Measurements from ENCODE around the gene SH3PXD2B.

- TF ChIP-seq CHD1 (IDR thresholded peaks at IDR 0.05; ENCODE audit: low read depth, low read length) (no peak), SRF (IDR thresholded peaks at IDR 0.05; ENCODE audit: low read depth in 2 of 2, low read length in 2 of 2) (no peak), SIN3A (IDR thresholded peaks at IDR 0.05; ENCODE audit: low read depth, low read length) (no peak), CTCF (IDR thresholded peaks at IDR 0.05 in 2 of 3, conservative IDR thresholded peaks at IDR 0.05 in 1 of 3; ENCODE audit: control insufficient read depth in 2 of 3, extremely low read depth in 1 of 3, insufficient read depth in 1 of 3, low read depth in 3 of 3, low read length in 3 of 3) (no peak), RCOR1 (conservative IDR thresholded peaks at IDR 0.05; ENCODE audit: low read depth, low read length) (no peak), MYC (IDR thresholded peaks at IDR 0.05; ENCODE audit: insufficient read depth, insufficient read length, insufficient replicate concordance, low read length, severe bottlenecking) (no peak), POLR2AphosphoS5 (IDR thresholded peaks at IDR 0.05; ENCODE audit: low read length) (no peak), MAX (IDR thresholded peaks at IDR 0.05; ENCODE audit: low read depth, low read length) (no peak), NFIC (IDR thresholded peaks at IDR 0.05; ENCODE audit: low read depth, low read length) (no peak), BCL3 (IDR thresholded peaks at IDR 0.05; ENCODE audit: borderline replicate concordance, insufficient read depth, low read depth, low read length, poor library complexity, severe bottlenecking) (no peak), JUND (IDR thresholded peaks at IDR 0.05; ENCODE audit: low read depth, low read length) (no peak), RFX5 (IDR thresholded peaks at IDR 0.05; ENCODE audit: low read depth, low read length) (no peak), CBX5 (IDR thresholded peaks at IDR 0.05; ENCODE audit: low read depth) (no peak)
Observed at GRCh38 chr5:172502969-172503368, 48.6 kb upstream of the SH3PXD2B start.

Data from GM12878 (cell line).